Lung (tissue), 12 donors: ENCODE data around the gene NCLN. TPM values are rescaled to one million over a fixed set of nuclear protein-coding genes. Genes with fewer than 3 reads are reported as not detected.

Experiments
- ATAC-seq: fragments of 200-7000 bp; cut with Tn5 transposase; one replicate; pipeline ENCODE4 v1.9.1; 2020; ENCODE audit warnings: moderate number of reproducible peaks; ENCODE audit not compliant: insufficient read depth, low FRiP score
- DNase-seq, 3 donors: peaks; one replicate each; pipeline ENCODE4 v3.0.0-alpha.2; 2013 to 2017
- H3K27ac ChIP-seq, 2 donors: one replicate each; pipeline ENCODE4 v1.5.1; 2013; ENCODE audit warnings: mild to moderate bottlenecking in 2 of 2, moderate library complexity in 2 of 2, control low read depth in 1 of 2, inconsistent platforms in 1 of 2, low read depth in 1 of 2, low read length in 1 of 2
- H3K27me3 ChIP-seq, 3 donors: one replicate each; pipeline ENCODE4 v1.5.1; 2013; ENCODE audit warnings: low read length in 2 of 3; ENCODE audit not compliant: control insufficient read depth in 3 of 3, insufficient read depth in 3 of 3
- H3K36me3 ChIP-seq, 4 donors: one replicate each; pipeline ENCODE4 v1.5.1; 2013; ENCODE audit warnings: low read length in 4 of 4, mild to moderate bottlenecking in 1 of 4, moderate library complexity in 1 of 4; ENCODE audit not compliant: control insufficient read depth in 4 of 4, insufficient read depth in 4 of 4
- H3K4me1 ChIP-seq, 5 donors: one replicate each; pipeline ENCODE4 v1.5.1; 2013; ENCODE audit warnings: low read length in 5 of 5, mild to moderate bottlenecking in 2 of 5, moderate library complexity in 1 of 5; ENCODE audit not compliant: control insufficient read depth in 5 of 5, insufficient read depth in 5 of 5
- H3K4me3 ChIP-seq: one replicate; pipeline ENCODE4 v1.5.1; 2013; ENCODE audit warnings: mild to moderate bottlenecking, control low read depth, moderate library complexity
- H3K9ac ChIP-seq, 2 donors: one replicate each; pipeline ENCODE4 v1.5.1; 2013; ENCODE audit warnings: low read length in 2 of 2, control low read depth in 1 of 2; ENCODE audit not compliant: insufficient read depth in 1 of 2
- H3K9me3 ChIP-seq, 4 donors: one replicate each; pipeline ENCODE4 v1.5.1; 2013; ENCODE audit warnings: low read length in 3 of 4, mild to moderate bottlenecking in 1 of 4, moderate library complexity in 1 of 4; ENCODE audit not compliant: control insufficient read depth in 4 of 4, insufficient read depth in 3 of 4
- WGBS, 2 donors: extraction: QIAGEN DNeasy Blood & Tissue Kit; methylation state at CpG; one replicate each; pipeline ENCODE4 v1.1.7; 2013; 5-methylcytosine and 5-hydroxymethylcytosine counted together
- polyA plus RNA-seq, 2 donors: library from polyadenylated mRNA; stranded (reverse); fragments of 200-250 nt; gene quantifications; one replicate each; pipeline ENCODE4 v1.2.1, GENCODE V29; 2013
- total RNA-seq, 2 donors: library from RNA; depleted of rRNA in 1 of 2; stranded (reverse); fragments of >200 nt in 1 of 2; gene quantifications; one replicate each; pipeline ENCODE4 v1.2.1, GENCODE V29; 2014 to 2021
- TF ChIP-seq, protein P1 (sequence below): IDR thresholded peaks from 2 replicates; pipeline ENCODE4 v1.5.1; 2012; ENCODE audit warnings: mild to moderate bottlenecking; ENCODE audit errors: control extremely low read depth, extremely low read depth
- donor health status: control.
- donor health status: control.
- donor health status: Bipolar disorder and iron deficiency.
- donor health status: healthy.
- donor health status: DM: yes; HTN: yes; CAD: no.

NCLN gene
- total and polyA plus RNA-seq, 4 donors = 24.8 to 117 (median 63.1) TPM

DNA sequence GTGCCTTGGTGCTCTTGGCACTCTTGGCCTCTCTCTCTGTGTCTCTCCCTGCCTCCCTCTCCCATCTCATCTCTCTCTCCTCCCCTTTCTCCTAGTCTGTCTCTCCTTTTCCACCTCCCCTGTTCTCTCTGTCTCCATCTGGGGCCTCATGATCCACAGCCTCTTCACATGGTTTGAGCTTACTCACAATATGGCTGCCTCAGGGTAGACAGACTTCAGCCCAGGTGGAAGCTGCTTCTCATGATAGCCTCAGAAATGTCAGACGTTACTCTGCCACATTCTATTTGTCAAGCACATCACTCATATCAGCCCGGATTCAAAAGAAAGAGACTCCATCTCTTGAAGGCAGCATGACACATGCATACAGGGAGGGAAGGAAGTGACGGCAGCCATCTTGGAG is 25.5 kb upstream of the NCLN start:
- Histone ChIP-seq H3K27me3 (no peaks in the 10 kb centered on the region), H3K9ac (no peak overlapping the region), H3K36me3 (peaks cover 0 to 14% (median 0%) of the 10 kb centered on the region in 4 donors), H3K4me3 (no peak overlapping the region), H3K4me1 (peaks cover 0 to 8% (median 0%) of the 10 kb centered on the region in 5 donors), H3K9me3 (peaks cover 0 to 5% (median 0%) of the 10 kb centered on the region in 4 donors), H3K27ac (peak overlapping the region in 1 of 2 donors; percentile 15)
- TF ChIP-seq, protein P1, sequence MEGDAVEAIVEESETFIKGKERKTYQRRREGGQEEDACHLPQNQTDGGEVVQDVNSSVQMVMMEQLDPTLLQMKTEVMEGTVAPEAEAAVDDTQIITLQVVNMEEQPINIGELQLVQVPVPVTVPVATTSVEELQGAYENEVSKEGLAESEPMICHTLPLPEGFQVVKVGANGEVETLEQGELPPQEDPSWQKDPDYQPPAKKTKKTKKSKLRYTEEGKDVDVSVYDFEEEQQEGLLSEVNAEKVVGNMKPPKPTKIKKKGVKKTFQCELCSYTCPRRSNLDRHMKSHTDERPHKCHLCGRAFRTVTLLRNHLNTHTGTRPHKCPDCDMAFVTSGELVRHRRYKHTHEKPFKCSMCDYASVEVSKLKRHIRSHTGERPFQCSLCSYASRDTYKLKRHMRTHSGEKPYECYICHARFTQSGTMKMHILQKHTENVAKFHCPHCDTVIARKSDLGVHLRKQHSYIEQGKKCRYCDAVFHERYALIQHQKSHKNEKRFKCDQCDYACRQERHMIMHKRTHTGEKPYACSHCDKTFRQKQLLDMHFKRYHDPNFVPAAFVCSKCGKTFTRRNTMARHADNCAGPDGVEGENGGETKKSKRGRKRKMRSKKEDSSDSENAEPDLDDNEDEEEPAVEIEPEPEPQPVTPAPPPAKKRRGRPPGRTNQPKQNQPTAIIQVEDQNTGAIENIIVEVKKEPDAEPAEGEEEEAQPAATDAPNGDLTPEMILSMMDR = no peak
- ATAC-seq = no peak
- WGBS, 2 donors = 90% methylated on average over 3 of the region's 3 CpGs
- DNase-seq = no peak

GRCh38 chr19:3161453-3161852 is 24.3 kb upstream of the NCLN start:
- TF ChIP-seq, protein P1 = no peak
- Histone ChIP-seq H3K27ac (peak overlapping the region in 1 of 2 donors; percentile 69), H3K27me3 (no peaks in the 10 kb centered on the region), H3K9ac (no peak overlapping the region), H3K4me3 (no peak overlapping the region), H3K4me1 (peaks cover 0 to 4% (median 0%) of the 10 kb centered on the region in 5 donors), H3K9me3 (peaks cover 0 to 5% (median 0%) of the 10 kb centered on the region in 4 donors), H3K36me3 (peaks cover 0 to 9% (median 0%) of the 10 kb centered on the region in 4 donors)
- WGBS, 2 donors = 89 to 95% methylated on average over 4 of the region's 4 CpGs
- DNase-seq (no peak), ATAC-seq (no peak)

DNA sequence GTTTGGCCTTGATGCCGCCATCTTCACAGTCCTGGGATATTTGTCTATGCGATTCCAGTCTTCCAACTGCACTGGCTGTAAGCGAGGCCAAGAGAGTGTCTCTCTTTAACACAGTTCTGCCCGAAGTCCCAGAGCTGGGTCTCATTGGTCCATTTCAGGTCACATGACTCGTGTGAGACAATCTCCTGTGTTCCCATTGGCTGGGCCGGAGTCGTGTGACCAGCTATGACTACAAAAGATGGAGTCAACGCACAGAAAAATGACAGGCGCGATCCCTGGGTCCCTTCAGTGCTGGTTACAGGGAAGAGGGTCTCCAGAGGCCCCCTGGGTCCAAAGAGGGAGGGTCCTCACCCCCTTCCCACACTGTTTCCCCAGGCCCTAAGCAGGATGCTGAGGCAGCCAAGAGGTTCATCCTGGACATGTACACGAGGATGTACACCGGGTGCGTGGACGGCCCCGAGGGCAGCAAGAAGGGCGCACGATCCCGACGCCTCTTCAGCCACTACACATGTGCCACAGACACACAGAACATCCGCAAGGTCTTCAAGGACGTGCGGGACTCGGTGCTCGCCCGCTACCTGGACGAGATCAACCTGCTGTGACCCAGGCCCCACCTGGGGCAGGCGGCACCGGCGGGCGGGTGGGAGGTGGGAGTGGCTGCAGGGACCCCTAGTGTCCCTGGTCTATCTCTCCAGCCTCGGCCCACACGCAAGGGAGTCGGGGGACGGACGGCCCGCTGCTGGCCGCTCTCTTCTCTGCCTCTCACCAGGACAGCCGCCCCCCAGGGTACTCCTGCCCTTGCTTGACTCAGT is 23.1 kb upstream of the NCLN start:
- Histone ChIP-seq H3K4me1 (peaks cover 0 to 4% (median 0%) of the 10 kb centered on the region in 5 donors), H3K4me3 (no peak overlapping the region), H3K9ac (no peak overlapping the region), H3K9me3 (peaks cover 0 to 5% (median 0%) of the 10 kb centered on the region in 4 donors), H3K27me3 (no peaks in the 10 kb centered on the region), H3K36me3 (peaks cover 0 to 9% (median 0%) of the 10 kb centered on the region in 4 donors), H3K27ac (no peak overlapping the region)
- DNase-seq = no peak
- 70 to 81% methylated on average over 38 of the region's 38 CpGs for WGBS, 2 donors
- no peak for ATAC-seq
- TF ChIP-seq, protein P1 = no peak
